ENCODE measurements around the gene RCCD1.
A peak's percentile ranks its signal among the peaks of the same experiment; 100 is the strongest.

Gene RCCD1

DNA sequence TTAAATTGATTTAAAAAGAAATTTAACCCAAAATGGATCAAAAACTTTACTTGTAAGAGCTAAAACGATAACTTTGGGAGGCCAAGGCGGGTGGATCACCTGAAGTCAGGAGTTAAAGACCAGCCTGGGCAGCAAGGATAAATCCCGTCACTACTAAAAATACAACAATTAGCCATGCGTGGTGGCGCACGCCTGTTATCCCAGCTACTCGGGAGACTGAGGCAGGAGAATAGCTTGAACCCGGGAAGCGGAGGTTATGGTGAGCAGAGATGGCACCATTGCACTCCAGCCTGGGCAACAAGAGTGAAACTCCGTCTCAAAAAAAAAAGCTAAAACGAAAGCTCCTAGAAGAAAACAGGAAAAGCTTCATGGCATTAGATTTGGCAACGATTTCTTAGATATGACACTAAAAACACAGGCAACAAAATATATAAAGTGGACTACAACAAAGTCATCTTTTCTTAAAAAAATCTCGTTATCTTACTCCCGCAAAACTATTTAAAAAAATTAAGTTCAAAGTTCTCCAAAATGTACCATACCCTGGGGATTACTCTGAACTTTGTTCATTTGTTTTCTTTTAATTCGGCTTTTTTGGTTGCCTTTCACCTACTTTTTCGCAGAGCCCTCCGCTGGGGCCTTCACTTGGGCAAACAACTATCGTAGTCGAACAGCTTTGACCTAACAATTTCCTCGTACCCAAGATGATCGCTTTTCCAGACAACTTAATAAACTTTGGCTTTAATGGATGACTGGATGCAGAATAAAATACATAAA lies 25.3 kb upstream of the RCCD1 start:
- Histone ChIP-seq H3K9me3 (ENCODE audit: control insufficient read depth, insufficient read depth, low read depth, low read length) (no peaks in the 10 kb centered on the region), H3K36me3 (ENCODE audit: control insufficient read depth in 2 of 2, insufficient read depth in 1 of 2, low read length in 2 of 2) (no peaks in the 10 kb centered on the region), H3K27ac (ENCODE audit: extremely low read depth, low read depth, low read length) (peak overlapping the region; percentile 93), H3K4me3 (ENCODE audit: low read depth, low read length) (peak overlapping the region; percentile 75), H3K4me1 (ENCODE audit: control insufficient read depth, insufficient read depth, low read length) (0 out of 2 replicates have a peak, but pooled peaks cover 2% of the 10 kb centered on the region)
- POLR2A ChIA-PET = interaction anchor here (0.5 to 11.4 kb wide), 7 partner anchors 9 to 342 kb away, joined by 3 to 179 read pairs (median 3); partner anchors contain the start of genes MAN2A2, PRC1 and RCCD1
- CTCF ChIA-PET = interaction anchor here (0.5 to 11.7 kb wide), 11 partner anchors 20 to 369 kb away, joined by 3 to 163 read pairs (median 5); partner anchors contain the start of genes RCCD1 and VPS33B
- TF ChIP-seq PRDM1 (tag by site-specific recombination; IDR thresholded peaks at IDR 0.05) (0 out of 2 replicates have a peak, but pooled peaks have one; percentile 42), SP3 (tag by site-specific recombination; IDR thresholded peaks at IDR 0.05) (no peak), ZNF114 (tag by site-specific recombination; IDR thresholded peaks at IDR 0.05) (no peak), ZNF610 (tag by site-specific recombination; IDR thresholded peaks at IDR 0.05; ENCODE audit: borderline replicate concordance) (0 out of 2 replicates have a peak, but pooled peaks have one; percentile 23), ZNF596 (tag by site-specific recombination; IDR thresholded peaks at IDR 0.05) (no peak)

GRCh38 chr15:90930861-90931574 lies 23.7 kb upstream of the RCCD1 start:
- no peaks in the 10 kb centered on the region for H3K9me3 ChIP-seq (ENCODE audit: control insufficient read depth, insufficient read depth, low read depth, low read length)
- H3K4me1 ChIP-seq (ENCODE audit: control insufficient read depth, insufficient read depth, low read length) = 0 out of 2 replicates have a peak, but pooled peaks cover 2% of the 10 kb centered on the region
- H3K4me3 ChIP-seq (ENCODE audit: low read depth, low read length) = no peak overlapping the region
- H3K27ac ChIP-seq (ENCODE audit: extremely low read depth, low read depth, low read length) = peak overlapping the region; percentile 93
- POLR2A ChIA-PET = interaction anchor here (0.6 to 11.4 kb wide), 20 partner anchors 8 to 682 kb away, joined by 3 to 179 read pairs (median 4); partner anchors contain the start of genes BLM, MAN2A2, PRC1 and RCCD1
- TF ChIP-seq PBX3 (CRISPR knock-in tag; IDR thresholded peaks at IDR 0.05) (no peak), ZNF404 (tag by site-specific recombination; IDR thresholded peaks at IDR 0.05) (no peak), MYNN (tag by site-specific recombination; IDR thresholded peaks at IDR 0.05; ENCODE audit: borderline replicate concordance) (no peak)
- CTCF ChIA-PET = interaction anchor here (0.7 to 11.7 kb wide), 36 partner anchors 8 to 1439 kb away, joined by 3 to 163 read pairs (median 6); partner anchors contain the start of genes BLM, MAN2A2, RCCD1 and VPS33B
- peaks cover 0 to under 1% of the 10 kb centered on the region in 2 experiments; a peak in 1 of 3 replicates for H3K36me3 ChIP-seq (ENCODE audit: control insufficient read depth in 2 of 2, insufficient read depth in 1 of 2, low read length in 2 of 2)

DNA sequence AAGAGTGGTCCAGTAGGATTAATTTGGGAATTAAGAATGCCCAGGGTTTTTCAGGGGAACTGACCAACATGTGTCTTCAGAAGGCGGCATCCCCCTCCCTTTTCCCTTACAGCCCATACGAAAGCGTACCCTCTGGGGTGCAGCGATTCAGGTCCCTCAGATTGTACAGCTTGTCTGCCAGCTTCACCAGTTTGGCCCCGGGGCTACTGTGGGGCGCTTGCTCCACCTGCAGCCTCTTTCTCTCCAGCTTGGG lies 23.2 kb upstream of the RCCD1 start:
- peak overlapping the region; percentile 87 for H3K4me3 ChIP-seq (ENCODE audit: low read depth, low read length)
- no peaks in the 10 kb centered on the region for H3K9me3 ChIP-seq (ENCODE audit: control insufficient read depth, insufficient read depth, low read depth, low read length)
- CTCF ChIA-PET = interaction anchor here (0.6 to 11.7 kb wide), 41 partner anchors 8 to 730 kb away, joined by 3 to 163 read pairs (median 6); partner anchors contain the start of genes BLM, MAN2A2, RCCD1 and SEMA4B
- H3K36me3 ChIP-seq (ENCODE audit: control insufficient read depth in 2 of 2, insufficient read depth in 1 of 2, low read length in 2 of 2) = peaks cover 0 to 5% of the 10 kb centered on the region in 2 experiments; a peak in 1 of 3 replicates
- H3K4me1 ChIP-seq (ENCODE audit: control insufficient read depth, insufficient read depth, low read length) = 0 out of 2 replicates have a peak, but pooled peaks cover 2% of the 10 kb centered on the region
- POLR2A ChIA-PET = interaction anchor here (0.6 to 11.4 kb wide), 18 partner anchors 8 to 340 kb away, joined by 3 to 179 read pairs (median 4); partner anchors contain the start of genes BLM, MAN2A2, PRC1 and RCCD1
- peak overlapping the region; percentile 93 for H3K27ac ChIP-seq (ENCODE audit: extremely low read depth, low read depth, low read length)
- TF ChIP-seq ZNF558 (tag by site-specific recombination; IDR thresholded peaks at IDR 0.05) (no peak), PRDM10 (tag by site-specific recombination; IDR thresholded peaks at IDR 0.05) (no peak), GLI2 (tag by site-specific recombination; IDR thresholded peaks at IDR 0.05; ENCODE audit: borderline replicate concordance, low read depth) (no peak), ZNF223 (tag by site-specific recombination; IDR thresholded peaks at IDR 0.05) (no peak), ZNF350 (tag by site-specific recombination; IDR thresholded peaks at IDR 0.05) (no peak), ZNF621 (tag by site-specific recombination; IDR thresholded peaks at IDR 0.05) (no peak), ZNF548 (tag by site-specific recombination; IDR thresholded peaks at IDR 0.05) (no peak), ZNF266 (tag by site-specific recombination; IDR thresholded peaks at IDR 0.05; ENCODE audit: low read depth) (no peak), ZBTB20 (tag by site-specific recombination; IDR thresholded peaks at IDR 0.05) (no peak), TSHZ1 (tag by site-specific recombination; IDR thresholded peaks at IDR 0.05; ENCODE audit: borderline replicate concordance) (no peak), IKZF3 (tag by site-specific recombination; IDR thresholded peaks at IDR 0.05) (no peak), ZNF571 (tag by site-specific recombination; IDR thresholded peaks at IDR 0.05) (no peak), ZBTB8A (tag by site-specific recombination; IDR thresholded peaks at IDR 0.05) (no peak)

Data from HEK293 (cell line).